Neural progenitor cell (in vitro differentiated cells): Measurements from ENCODE around the gene SMARCC1. TPM values are rescaled to one million over a fixed set of nuclear protein-coding genes. Genes with fewer than 3 reads are reported as not detected.

ENCODE experiments used
- DNase-seq: peaks from one replicate; pipeline ENCODE4 v3.0.0-alpha.2; 2016; ENCODE audit warnings: low spot score
- H2AFZ ChIP-seq: fragments of 200-600 bp; sonication (generic); replicated peaks from 2 replicates; pipeline ENCODE4 v1.6.1; 2016; ENCODE audit warnings: antibody characterized with exemption
- H3F3A ChIP-seq: fragments of 200-600 bp; sonication (generic); 2 replicates; pipeline ENCODE4 v1.6.1; 2016; ENCODE audit warnings: antibody characterized with exemption, low read depth
- H3K27ac ChIP-seq: fragments of 200-600 bp; sonication (generic); 2 replicates; pipeline ENCODE4 v1.5.1; 2016; ENCODE audit warnings: mild to moderate bottlenecking
- H3K27me3 ChIP-seq: fragments of 200-600 bp; sonication (generic); 2 replicates; pipeline ENCODE4 v1.6.1; 2016; ENCODE audit warnings: mild to moderate bottlenecking, moderate library complexity
- H3K36me3 ChIP-seq: fragments of 200-600 bp; sonication (generic); 2 replicates; pipeline ENCODE4 v1.5.1; 2016
- H3K4me1 ChIP-seq: fragments of 200-600 bp; sonication (generic); 2 replicates; pipeline ENCODE4 v1.6.1; 2016; ENCODE audit warnings: mixed run types
- H3K4me2 ChIP-seq: fragments of 200-600 bp; sonication (generic); 2 replicates; pipeline ENCODE4 v1.6.1; 2016
- H3K4me3 ChIP-seq: fragments of 200-600 bp; sonication (generic); 2 replicates; pipeline ENCODE4 v1.5.1; 2016
- H3K79me2 ChIP-seq: fragments of 200-600 bp; sonication (generic); 2 replicates; pipeline ENCODE4 v1.6.1; 2016; ENCODE audit warnings: low read depth
- H3K9ac ChIP-seq: fragments of 200-600 bp; sonication (generic); 2 replicates; pipeline ENCODE4 v1.6.1; 2016
- H3K9me3 ChIP-seq: fragments of 200-600 bp; sonication (generic); 2 replicates; pipeline ENCODE4 v1.5.1; 2016; ENCODE audit warnings: low read depth
- H4K20me1 ChIP-seq: fragments of 200-600 bp; sonication (generic); 2 replicates; pipeline ENCODE4 v1.6.1; 2016; ENCODE audit warnings: low read depth
- H3K27ac Mint-ChIP-seq: 3 replicates; pipeline ENCODE4 v1.8.0; 2021; ENCODE audit warnings: mixed read lengths
- H3K27me3 Mint-ChIP-seq: 2 replicates; pipeline ENCODE4 v1.8.0; 2022; ENCODE audit warnings: low read depth, mild to moderate bottlenecking, inconsistent platforms, moderate library complexity, mixed read lengths; ENCODE audit not compliant: insufficient read depth
- H3K36me3 Mint-ChIP-seq: 3 replicates; pipeline ENCODE4 v1.8.0; 2021; ENCODE audit warnings: mixed read lengths
- H3K4me1 Mint-ChIP-seq: 3 replicates; pipeline ENCODE4 v1.8.0; 2021; ENCODE audit warnings: mixed read lengths
- H3K4me3 Mint-ChIP-seq: 3 replicates; pipeline ENCODE4 v1.8.0; 2021; ENCODE audit warnings: mild to moderate bottlenecking, moderate library complexity, mixed read lengths
- H3K9me3 Mint-ChIP-seq: 3 replicates; pipeline ENCODE4 v1.8.0; 2020; ENCODE audit warnings: mixed read lengths
- EZH2 ChIP-seq: fragments of 200-600 bp; sonication (generic); IDR thresholded peaks from 2 replicates; pipeline ENCODE4 v1.6.1; 2017; ENCODE audit warnings: antibody characterized with exemption, mild to moderate bottlenecking, moderate library complexity
- EZH2phosphoT487 ChIP-seq: fragments of 200-600 bp; sonication (generic); IDR thresholded peaks from 2 replicates; pipeline ENCODE4 v1.6.1; 2017; ENCODE audit warnings: antibody characterized with exemption
- total RNA-seq: library from RNA; depleted of rRNA; stranded (reverse); fragments of >200 nt; gene quantifications from 2 replicates; pipeline ENCODE4 v1.2.3, GENCODE V29; 2015; ENCODE audit warnings: low replicate concordance
- TF ChIP-seq, protein P1 (sequence below): fragments of 200-600 bp; sonication (generic); IDR thresholded peaks from 2 replicates; pipeline ENCODE4 v1.5.1; 2017; ENCODE audit warnings: antibody characterized with exemption, mild to moderate bottlenecking

The SMARCC1 gene
- total RNA-seq, 1 donor from 2014 or later, result 175 TPM

DNA sequence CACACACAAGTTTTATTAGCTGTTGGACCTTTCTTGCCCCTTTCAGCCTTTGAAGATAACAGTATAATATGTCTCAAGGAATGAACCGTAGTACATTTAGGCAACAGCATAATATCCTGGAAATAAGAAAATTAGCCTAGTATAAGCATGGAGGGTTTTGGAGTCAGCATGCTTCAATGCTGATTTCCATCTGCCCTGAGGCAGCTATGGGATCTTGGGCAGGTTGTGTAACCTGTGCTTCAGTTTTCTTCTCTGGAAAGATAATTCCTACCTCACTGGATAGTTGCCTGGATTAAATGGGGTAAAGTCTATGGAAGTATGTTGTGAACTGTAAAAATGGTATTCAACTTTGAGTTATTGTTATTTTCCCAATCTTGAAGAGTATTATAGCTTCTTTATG is 22.9 kb upstream of the SMARCC1 start:
- H3K27ac ChIP-seq, result no peak overlapping the region
- peaks cover 4% of the 10 kb centered on the region for H4K20me1 ChIP-seq
- peak overlapping the region; percentile 95 for H3K4me3 Mint-ChIP-seq
- H3K4me2 ChIP-seq, result peak overlapping the region; percentile 96
- peaks cover 29% of the 10 kb centered on the region for H3K4me1 Mint-ChIP-seq
- H3K9ac ChIP-seq, result no peak overlapping the region
- H3K36me3 Mint-ChIP-seq, result peaks cover 5% of the 10 kb centered on the region
- H3K36me3 ChIP-seq, result no peaks in the 10 kb centered on the region
- peaks cover 59% of the 10 kb centered on the region for H3K79me2 ChIP-seq
- H3K9me3 Mint-ChIP-seq, result no peaks in the 10 kb centered on the region
- H3K4me3 ChIP-seq, result peak overlapping the region; percentile 98
- H3K4me1 ChIP-seq, result peaks cover 12% of the 10 kb centered on the region
- H3F3A ChIP-seq, result peaks cover 32% of the 10 kb centered on the region
- TF ChIP-seq EZH2phosphoT487, result no peak
- no peak for TF ChIP-seq EZH2
- TF ChIP-seq, protein P1, sequence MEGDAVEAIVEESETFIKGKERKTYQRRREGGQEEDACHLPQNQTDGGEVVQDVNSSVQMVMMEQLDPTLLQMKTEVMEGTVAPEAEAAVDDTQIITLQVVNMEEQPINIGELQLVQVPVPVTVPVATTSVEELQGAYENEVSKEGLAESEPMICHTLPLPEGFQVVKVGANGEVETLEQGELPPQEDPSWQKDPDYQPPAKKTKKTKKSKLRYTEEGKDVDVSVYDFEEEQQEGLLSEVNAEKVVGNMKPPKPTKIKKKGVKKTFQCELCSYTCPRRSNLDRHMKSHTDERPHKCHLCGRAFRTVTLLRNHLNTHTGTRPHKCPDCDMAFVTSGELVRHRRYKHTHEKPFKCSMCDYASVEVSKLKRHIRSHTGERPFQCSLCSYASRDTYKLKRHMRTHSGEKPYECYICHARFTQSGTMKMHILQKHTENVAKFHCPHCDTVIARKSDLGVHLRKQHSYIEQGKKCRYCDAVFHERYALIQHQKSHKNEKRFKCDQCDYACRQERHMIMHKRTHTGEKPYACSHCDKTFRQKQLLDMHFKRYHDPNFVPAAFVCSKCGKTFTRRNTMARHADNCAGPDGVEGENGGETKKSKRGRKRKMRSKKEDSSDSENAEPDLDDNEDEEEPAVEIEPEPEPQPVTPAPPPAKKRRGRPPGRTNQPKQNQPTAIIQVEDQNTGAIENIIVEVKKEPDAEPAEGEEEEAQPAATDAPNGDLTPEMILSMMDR, result no peak
- no peak overlapping the region for H2AFZ ChIP-seq
- DNase-seq, result no peak
- H3K27ac Mint-ChIP-seq, result peak overlapping the region; percentile 81
- H3K9me3 ChIP-seq, result no peaks in the 10 kb centered on the region
- peaks cover 5% of the 10 kb centered on the region for H3K27me3 Mint-ChIP-seq
- no peaks in the 10 kb centered on the region for H3K27me3 ChIP-seq

DNA sequence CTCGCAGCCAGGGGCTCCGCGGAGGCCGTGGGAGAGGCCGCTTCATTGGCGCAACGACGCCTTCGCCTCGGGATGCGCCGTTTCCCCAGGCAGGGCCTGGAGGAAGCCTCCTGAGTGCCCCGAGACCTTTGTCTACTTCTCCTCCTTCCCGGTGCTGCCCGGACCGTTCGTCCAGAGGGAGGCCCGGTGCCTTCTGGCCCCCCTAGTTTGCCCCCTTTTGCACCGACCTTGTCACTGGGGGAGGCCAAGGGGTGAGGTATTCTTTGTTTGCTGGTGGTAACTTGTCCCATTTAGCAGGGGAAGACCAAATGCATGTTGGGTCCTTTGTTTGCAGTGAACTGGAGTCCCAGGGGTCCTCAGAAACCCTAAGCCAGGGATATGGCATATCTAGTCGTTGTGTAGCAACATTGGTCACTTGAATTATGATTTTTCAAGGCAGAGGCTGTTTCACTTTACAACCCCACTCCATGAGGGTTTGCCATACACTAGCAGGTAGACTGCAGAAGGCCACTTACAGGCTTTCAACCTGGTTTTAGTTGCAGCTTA is 21.9 kb upstream of the SMARCC1 start:
- peak overlapping the region; percentile 95 for H3K4me3 Mint-ChIP-seq
- TF ChIP-seq, protein P1, result no peak
- TF ChIP-seq EZH2, result no peak
- TF ChIP-seq EZH2phosphoT487, result no peak
- Histone ChIP-seq H3K27ac (peak overlapping the region; percentile 90), H3F3A (peaks cover 32% of the 10 kb centered on the region), H3K79me2 (peaks cover 59% of the 10 kb centered on the region), H3K4me3 (peak overlapping the region; percentile 98), H3K36me3 (no peaks in the 10 kb centered on the region), H3K4me2 (peak overlapping the region; percentile 96), H2AFZ (peak overlapping the region; percentile 92), H4K20me1 (peaks cover 4% of the 10 kb centered on the region), H3K9me3 (no peaks in the 10 kb centered on the region), H3K27me3 (no peaks in the 10 kb centered on the region), H3K9ac (peak overlapping the region; percentile 96), H3K4me1 (peaks cover 12% of the 10 kb centered on the region)
- no peaks in the 10 kb centered on the region for H3K9me3 Mint-ChIP-seq
- peaks cover 29% of the 10 kb centered on the region for H3K4me1 Mint-ChIP-seq
- peak overlapping the region; percentile 100 for H3K27ac Mint-ChIP-seq
- no peak for DNase-seq
- peaks cover 5% of the 10 kb centered on the region for H3K27me3 Mint-ChIP-seq
- peaks cover 5% of the 10 kb centered on the region for H3K36me3 Mint-ChIP-seq

DNA sequence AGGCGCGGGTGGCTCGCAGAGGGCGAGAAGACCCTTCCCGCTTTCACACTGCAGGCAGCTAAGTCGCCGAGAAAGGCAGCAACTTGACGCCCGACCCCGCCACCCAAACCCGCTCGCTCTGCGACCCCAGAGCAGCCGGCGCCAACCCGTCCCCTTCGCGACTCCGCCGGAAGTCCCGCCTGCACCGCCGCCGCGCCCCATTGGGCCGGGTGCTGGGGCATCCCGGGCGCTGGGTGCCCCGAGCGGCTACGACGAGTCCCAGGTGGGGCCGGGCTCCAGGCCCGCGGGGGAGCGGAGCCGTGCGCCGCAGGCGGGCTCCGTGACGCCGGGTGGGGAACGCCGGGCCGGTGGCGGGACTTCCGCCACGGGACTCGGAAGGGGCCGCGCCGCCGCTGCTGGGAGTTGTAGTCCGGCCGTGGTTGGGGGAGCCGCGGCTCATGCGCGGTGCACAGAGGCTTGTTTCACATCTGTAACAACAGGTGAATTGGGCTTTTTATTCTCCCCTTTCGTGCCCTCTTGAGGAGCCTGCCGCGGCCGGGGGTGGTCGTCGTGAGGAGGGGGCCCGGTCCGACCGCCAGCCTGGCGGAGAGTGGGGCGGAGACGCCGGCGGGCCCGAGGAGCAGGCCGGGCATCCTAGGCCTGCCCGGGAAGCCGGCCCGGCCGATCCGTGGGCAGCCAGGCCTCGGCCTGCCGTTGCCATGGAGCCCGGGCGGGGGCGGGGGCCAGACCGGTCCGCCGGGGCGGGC is 21.2 kb upstream of the SMARCC1 start, which contains the start of gene DHX30:
Gene DHX30 (plus strand): TSS at position 405 of the 746 bp plus-strand sequence. CDS start 7,546 bp downstream, outside the sequence.
- Histone ChIP-seq H3K9me3 (no peaks in the 10 kb centered on the region), H2AFZ (peak within 1 kb of the TSS; percentile 92), H3K4me1 (peaks cover 12% of the 10 kb centered on the region), H3K36me3 (no peaks in the 10 kb centered on the region), H3K79me2 (peaks cover 59% of the 10 kb centered on the region), H3K9ac (peak within 1 kb of the TSS; percentile 96), H3K27ac (peak within 1 kb of the TSS; percentile 90), H3K27me3 (no peaks in the 10 kb centered on the region), H4K20me1 (peaks cover 4% of the 10 kb centered on the region), H3F3A (peaks cover 32% of the 10 kb centered on the region), H3K4me2 (peak within 1 kb of the TSS; percentile 96), H3K4me3 (peak within 1 kb of the TSS; percentile 98)
- peaks cover 5% of the 10 kb centered on the region for H3K27me3 Mint-ChIP-seq
- H3K4me1 Mint-ChIP-seq, result peaks cover 29% of the 10 kb centered on the region
- no peaks in the 10 kb centered on the region for H3K9me3 Mint-ChIP-seq
- peak within 1 kb of the TSS; percentile 97 for H3K4me3 Mint-ChIP-seq
- no peak for TF ChIP-seq EZH2phosphoT487
- no peak for TF ChIP-seq EZH2
- TF ChIP-seq, protein P1, result no peak
- peak within 1 kb of the TSS; percentile 100 for H3K27ac Mint-ChIP-seq
- peaks cover 5% of the 10 kb centered on the region for H3K36me3 Mint-ChIP-seq
- peak; percentile 91 for DNase-seq
